Chondrocyte (in vitro differentiated cells): Measurements from ENCODE around the gene NTRK2. TPM values are rescaled to one million over a fixed set of nuclear protein-coding genes. Genes with fewer than 3 reads are reported as not detected.
"Not testable (repeated sequence)": the region's sequence is repeated elsewhere in the genome, so short reads cannot be mapped to it uniquely, and the experiment has no call there.

Experiments used
- DNase-seq: peaks from one replicate; pipeline ENCODE4 v3.0.0; 2021; ENCODE audit warnings: mixed read lengths, low spot score
- H3K27ac Mint-ChIP-seq: one replicate; pipeline ENCODE4 v1.8.0; 2021; ENCODE audit warnings: mild to moderate bottlenecking, moderate library complexity, mixed read lengths; ENCODE audit not compliant: unreplicated experiment
- H3K27me3 Mint-ChIP-seq: 2 replicates; pipeline ENCODE4 v1.8.0; 2021; ENCODE audit warnings: low read depth, mixed read lengths
- H3K36me3 Mint-ChIP-seq: 2 replicates; pipeline ENCODE4 v1.8.0; 2021; ENCODE audit warnings: low read depth, mixed read lengths
- H3K4me1 Mint-ChIP-seq: 2 replicates; pipeline ENCODE4 v1.8.0; 2021; ENCODE audit warnings: low read depth, mild to moderate bottlenecking, mixed read lengths
- H3K4me3 Mint-ChIP-seq: one replicate; pipeline ENCODE4 v1.8.0; 2021; ENCODE audit warnings: mild to moderate bottlenecking, moderate library complexity, mixed read lengths; ENCODE audit not compliant: unreplicated experiment
- H3K9me3 Mint-ChIP-seq: 2 replicates; pipeline ENCODE4 v1.8.0; 2021; ENCODE audit warnings: low read depth, mixed read lengths
- total RNA-seq: library from RNA; stranded (reverse); gene quantifications from 3 replicates; pipeline ENCODE4 v1.2.1, GENCODE V29; 2021
- TF ChIP-seq, protein P1 (sequence below): fragments of 200-600 bp; sonication (generic); IDR thresholded peaks from 2 replicates; pipeline ENCODE4 v1.5.0; 2021; ENCODE audit warnings: antibody characterized with exemption, mild to moderate bottlenecking, moderate library complexity

Gene NTRK2
- total RNA-seq, 1 donor from 2014 or later: 40.0 TPM

DNA sequence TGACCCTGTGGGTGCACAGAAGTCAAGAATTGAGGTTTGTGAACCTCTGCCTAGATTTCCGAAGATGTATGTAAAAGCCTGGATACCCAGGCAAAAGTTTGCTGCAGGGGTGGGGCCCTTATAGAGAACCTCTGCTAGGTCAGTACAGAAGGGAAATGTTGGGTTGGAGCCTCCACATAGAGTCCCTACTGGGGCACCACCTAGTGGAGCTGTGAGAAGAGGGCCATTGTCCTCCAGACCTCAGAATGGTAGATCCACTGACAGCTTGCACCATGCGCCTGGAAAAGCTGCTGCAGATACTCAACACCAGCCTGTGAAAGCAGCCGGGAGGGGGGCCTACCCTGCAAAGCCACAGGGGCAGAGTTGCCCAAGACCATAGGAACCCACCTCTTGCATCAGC, 399.9 kb downstream of the NTRK2 start:
- H3K9me3 Mint-ChIP-seq, H3K4me3 Mint-ChIP-seq, H3K36me3 Mint-ChIP-seq, H3K27ac Mint-ChIP-seq, DNase-seq, H3K4me1 Mint-ChIP-seq: not testable (repeated sequence)
- TF ChIP-seq, protein P1, sequence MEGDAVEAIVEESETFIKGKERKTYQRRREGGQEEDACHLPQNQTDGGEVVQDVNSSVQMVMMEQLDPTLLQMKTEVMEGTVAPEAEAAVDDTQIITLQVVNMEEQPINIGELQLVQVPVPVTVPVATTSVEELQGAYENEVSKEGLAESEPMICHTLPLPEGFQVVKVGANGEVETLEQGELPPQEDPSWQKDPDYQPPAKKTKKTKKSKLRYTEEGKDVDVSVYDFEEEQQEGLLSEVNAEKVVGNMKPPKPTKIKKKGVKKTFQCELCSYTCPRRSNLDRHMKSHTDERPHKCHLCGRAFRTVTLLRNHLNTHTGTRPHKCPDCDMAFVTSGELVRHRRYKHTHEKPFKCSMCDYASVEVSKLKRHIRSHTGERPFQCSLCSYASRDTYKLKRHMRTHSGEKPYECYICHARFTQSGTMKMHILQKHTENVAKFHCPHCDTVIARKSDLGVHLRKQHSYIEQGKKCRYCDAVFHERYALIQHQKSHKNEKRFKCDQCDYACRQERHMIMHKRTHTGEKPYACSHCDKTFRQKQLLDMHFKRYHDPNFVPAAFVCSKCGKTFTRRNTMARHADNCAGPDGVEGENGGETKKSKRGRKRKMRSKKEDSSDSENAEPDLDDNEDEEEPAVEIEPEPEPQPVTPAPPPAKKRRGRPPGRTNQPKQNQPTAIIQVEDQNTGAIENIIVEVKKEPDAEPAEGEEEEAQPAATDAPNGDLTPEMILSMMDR: peak; percentile 37
- H3K27me3 Mint-ChIP-seq: peaks cover 12% of the 10 kb centered on the region
